Endothelial cell of umbilical vein (primary cell): ENCODE results near the gene CCL13. TPM values are rescaled to one million over a fixed set of nuclear protein-coding genes. Genes with fewer than 3 reads are reported as not detected.

Experiments
- BruUV-seq: library from RNA; stranded (reverse); fragments of 400-500 nt; replicated peaks from 2 replicates; lab custom pipeline; 2021; lab: Mats Ljungman, UMichigan
- CTCF ChIA-PET: fragments of 300-600, 350-600 bp; sonication (Branson Sonifier 250); formaldehyde crosslinking; loops from one replicate; lab custom pipeline; 2021; ENCODE audit warnings: antibody characterized with exemption, inconsistent platforms; lab: Charles Lee
- POLR2A ChIA-PET: fragments of 300-600, 350-600 bp; sonication (Branson Sonifier 250); formaldehyde crosslinking; loops from one replicate; lab custom pipeline; 2021; ENCODE audit warnings: antibody characterized with exemption, inconsistent platforms; lab: Charles Lee
- DNase-seq: peaks from one replicate; pipeline ENCODE4 v3.0.0-alpha.2; 2011; ENCODE audit warnings: low read depth, low spot score
- FAIRE-seq: peaks from 2 replicates; lab custom pipeline; 2011; peaks lifted over from hg19 to GRCh38; lab: Jason Lieb, UNC
- H2AFZ ChIP-seq: 2 replicates; pipeline ENCODE4 v1.6.0; 2012; ENCODE audit warnings: low read depth, low read length, control low read depth, inconsistent platforms
- H3K27ac ChIP-seq: 2 replicates; pipeline ENCODE4 v1.5.1; 2011; ENCODE audit warnings: low read depth, mild to moderate bottlenecking, control low read depth, low read length, moderate library complexity; ENCODE audit not compliant: insufficient read depth
- H3K27me3 ChIP-seq, 2 experiments: 2 replicates each; pipeline versions ENCODE4 v1.6.0 to v1.6.1; 2011; ENCODE audit warnings: low read length in 2 of 2, mixed read lengths in 1 of 2; ENCODE audit not compliant: control insufficient read depth in 2 of 2, insufficient read depth in 2 of 2
- H3K36me3 ChIP-seq, 2 experiments: 2 replicates in 1 of 2; 3 replicates in 1 of 2; pipeline ENCODE4 v1.5.1; 2011; ENCODE audit warnings: low read length in 2 of 2, mild to moderate bottlenecking in 1 of 2, moderate library complexity in 1 of 2; ENCODE audit not compliant: control insufficient read depth in 2 of 2, insufficient read depth in 2 of 2; ENCODE audit errors: extremely low read depth in 1 of 2
- H3K4me1 ChIP-seq: 3 replicates; pipeline ENCODE4 v1.5.1; 2011; ENCODE audit warnings: mild to moderate bottlenecking, low read length; ENCODE audit not compliant: control insufficient read depth, insufficient read depth; ENCODE audit errors: extremely low read depth
- H3K4me2 ChIP-seq: 2 replicates; pipeline ENCODE4 v1.6.1; 2011; ENCODE audit warnings: low read length, control low read depth, mixed read lengths; ENCODE audit not compliant: insufficient read depth
- H3K4me3 ChIP-seq, 3 experiments: fragments of 200-600 bp in 1 of 3; sonication (generic), shearing (Covaris generic) in 1 of 3; replicated peaks in 1 of 3; 2 replicates each; pipeline ENCODE4 v1.5.1; 2011 to 2016; ENCODE audit warnings: control low read depth in 3 of 3, low read length in 3 of 3, mild to moderate bottlenecking in 2 of 3, inconsistent platforms in 1 of 3, low read depth in 1 of 3, moderate library complexity in 1 of 3; ENCODE audit not compliant: insufficient read depth in 1 of 3
- H3K79me2 ChIP-seq: 2 replicates; pipeline ENCODE4 v1.6.0; 2012; ENCODE audit warnings: low read length, inconsistent platforms; ENCODE audit not compliant: control insufficient read depth, insufficient read depth
- H3K9ac ChIP-seq: replicated peaks from 2 replicates; pipeline ENCODE3; 2011; ENCODE audit warnings: low read length, control low read depth; ENCODE audit not compliant: insufficient read depth; ENCODE audit errors: extremely low read depth
- H3K9me1 ChIP-seq: replicated peaks from 3 replicates; pipeline ENCODE4 v1.6.0; 2011; ENCODE audit warnings: mild to moderate bottlenecking, low read length; ENCODE audit not compliant: control insufficient read depth, insufficient read depth; ENCODE audit errors: extremely low read depth
- H3K9me3 ChIP-seq: replicated peaks from 2 replicates; pipeline ENCODE4 v1.5.1; 2012; ENCODE audit warnings: low read length, inconsistent platforms; ENCODE audit not compliant: control insufficient read depth, insufficient read depth
- H4K20me1 ChIP-seq: replicated peaks from 2 replicates; pipeline ENCODE3; 2011; ENCODE audit warnings: mild to moderate bottlenecking, low read length; ENCODE audit not compliant: control insufficient read depth, insufficient read depth; ENCODE audit errors: extremely low read depth
- CTCF ChIP-seq, 2 donors: IDR thresholded peaks; 1 replicate in 1 of 2; 2 replicates in 1 of 2; pipeline ENCODE4 v1.5.1; 2011; ENCODE audit warnings: low read length in 2 of 2, mild to moderate bottlenecking in 2 of 2, moderate library complexity in 2 of 2, control low read depth in 1 of 2, inconsistent platforms in 1 of 2, low read depth in 1 of 2; ENCODE audit not compliant: insufficient read depth in 1 of 2; ENCODE audit errors: extremely low read depth in 1 of 2
- EZH2 ChIP-seq: IDR thresholded peaks from 2 replicates; pipeline ENCODE4 v1.6.1; 2012; ENCODE audit warnings: borderline replicate concordance, low read depth, mild to moderate bottlenecking, moderate library complexity, low read length, inconsistent platforms; ENCODE audit not compliant: severe bottlenecking
- FOS ChIP-seq: IDR thresholded peaks from 2 replicates; pipeline ENCODE4 v1.6.1; 2011; ENCODE audit warnings: mild to moderate bottlenecking, low read length, moderate library complexity, borderline replicate concordance; ENCODE audit not compliant: insufficient read depth
- GATA2 ChIP-seq: IDR thresholded peaks from 2 replicates; pipeline ENCODE4 v1.7.0; 2011; ENCODE audit warnings: low read depth, mild to moderate bottlenecking, moderate library complexity, mixed read lengths, low read length; ENCODE audit not compliant: insufficient read length, insufficient read depth
- JUN ChIP-seq: IDR thresholded peaks from 2 replicates; pipeline ENCODE4 v1.6.1; 2011; ENCODE audit warnings: borderline replicate concordance, low read depth; ENCODE audit not compliant: insufficient read length, insufficient read depth
- MYC ChIP-seq: IDR thresholded peaks from one replicate; pipeline ENCODE4 v1.6.1; 2011; ENCODE audit warnings: mild to moderate bottlenecking, low read depth, low read length
- POLR2A ChIP-seq: IDR thresholded peaks from 2 replicates; pipeline ENCODE4 v1.6.1; 2012; ENCODE audit warnings: low read depth, mild to moderate bottlenecking, control low read depth, low read length
- POLR2AphosphoS5 ChIP-seq: IDR thresholded peaks from 2 replicates; pipeline ENCODE4 v1.6.1; 2012; ENCODE audit warnings: low read depth, mild to moderate bottlenecking, control low read depth, low read length, moderate library complexity; ENCODE audit not compliant: insufficient read depth
- dilution Hi-C: fragments of 300-500 bp; cut with MboI; formaldehyde crosslinking; loops from one replicate; pipeline ENCODE4 v1.15.0; 2019; ENCODE audit warnings: low sequenced_read_pairs; ENCODE audit not compliant: extremely low pct_ligation_motif_present
- intact Hi-C: fragments of 100-400 bp; cut with micrococcal nuclease; formaldehyde crosslinking; loops from one replicate; pipeline ENCODE4 v1.10.0; 2022
- polyA plus RNA-seq, 4 experiments: library from polyadenylated mRNA; depleted of rRNA in 3 of 4; stranded (reverse) in 3 of 4; unstranded in 1 of 4; fragments of >200 nt; gene quantifications; 2 replicates each; pipeline versions ENCODE4 v1.2.1 to v1.2.3, GENCODE V29; 2011 to 2012; ENCODE audit warnings: missing spikeins in 1 of 4
- total RNA-seq: library from RNA; stranded (reverse); gene quantifications from 2 replicates; pipeline ENCODE4 v1.2.3, GENCODE V29; 2021
- TF ChIP-seq, protein P1 (sequence below): IDR thresholded peaks from 2 replicates; pipeline ENCODE4 v1.6.1; 2011; ENCODE audit not compliant: insufficient read depth, insufficient read length

Gene CCL13
- total and polyA plus RNA-seq, 2 donors (not counting 3 experiments of a cell fraction or from before 2014, with no cell fraction given), result not detected

GRCh38 chr17:34379868-34380267 lies 23.6 kb downstream of the CCL13 start:
- peaks cover 30% of the 10 kb centered on the region for H3K4me1 ChIP-seq
- no peak for DNase-seq
- TF ChIP-seq FOS, result no peak
- TF ChIP-seq GATA2, result no peak
- TF ChIP-seq CTCF (IDR thresholded peaks at IDR 0.05; ENCODE audit: extremely low read depth in 1 of 2, insufficient read depth in 1 of 2, low read depth in 1 of 2, low read length in 2 of 2), result no peak
- no peak for TF ChIP-seq POLR2A
- TF ChIP-seq MYC, result no peak
- TF ChIP-seq EZH2, result no peak
- TF ChIP-seq, protein P1, sequence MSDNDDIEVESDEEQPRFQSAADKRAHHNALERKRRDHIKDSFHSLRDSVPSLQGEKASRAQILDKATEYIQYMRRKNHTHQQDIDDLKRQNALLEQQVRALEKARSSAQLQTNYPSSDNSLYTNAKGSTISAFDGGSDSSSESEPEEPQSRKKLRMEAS, result no peak
- no peak for TF ChIP-seq JUN
- no peak for TF ChIP-seq POLR2AphosphoS5
- no peak overlapping the region for H3K4me3 ChIP-seq
- intact Hi-C loops (no loop called here), dilution Hi-C loops (no loop called here)
- H3K9ac ChIP-seq, result no peak overlapping the region
- H3K9me3 ChIP-seq, result no peaks in the 10 kb centered on the region
- no peak overlapping the region for H3K27ac ChIP-seq
- no TSS peak for BruUV-seq
- no peaks in the 10 kb centered on the region for H3K79me2 ChIP-seq
- no peaks in the 10 kb centered on the region for H3K9me1 ChIP-seq
- no peaks in the 10 kb centered on the region for H4K20me1 ChIP-seq
- no peaks in the 10 kb centered on the region for H3K27me3 ChIP-seq
- POLR2A ChIA-PET, result no interaction called here
- CTCF ChIA-PET, result interaction anchor here (1.7 kb wide), 1 partner anchor 18 kb away, joined by 6 read pairs; no protein-coding TSS in a partner anchor
- no peak overlapping the region for H2AFZ ChIP-seq
- FAIRE-seq, result no peak
- no peaks in the 10 kb centered on the region for H3K36me3 ChIP-seq
- H3K4me2 ChIP-seq, result no peak overlapping the region
